Dendritic cell treated with granulocyte-macrophage colony-stimulating factor and Interleukin-4, amounts not matched to agents 40 ng/mL and 50 ng/mL, for 4 days (primary cell): ENCODE measurements around the gene ITGA4.
"Not testable (repeated sequence)": the region's sequence is repeated elsewhere in the genome, so short reads cannot be mapped to it uniquely, and the experiment has no call there.

Experiments
- H3K27ac Mint-ChIP-seq: one replicate; pipeline ENCODE4 v1.8.0; 2022; ENCODE audit warnings: mild to moderate bottlenecking, mixed read lengths
- H3K27me3 Mint-ChIP-seq: one replicate; pipeline ENCODE4 v1.8.0; 2022; ENCODE audit warnings: mild to moderate bottlenecking, mixed read lengths
- H3K36me3 Mint-ChIP-seq: one replicate; pipeline ENCODE4 v1.8.0; 2022; ENCODE audit warnings: low read depth, mixed read lengths
- H3K4me1 Mint-ChIP-seq: one replicate; pipeline ENCODE4 v1.8.0; 2022; ENCODE audit warnings: low read depth, mixed read lengths
- H3K4me3 Mint-ChIP-seq: one replicate; pipeline ENCODE4 v1.8.0; 2022; ENCODE audit warnings: mild to moderate bottlenecking, moderate library complexity, mixed read lengths
- H3K9me3 Mint-ChIP-seq: one replicate; pipeline ENCODE4 v1.8.0; 2022; ENCODE audit warnings: mixed read lengths
- intact Hi-C: fragments of 100-400 bp; cut with micrococcal nuclease; formaldehyde crosslinking; loops from one replicate; pipeline ENCODE4 v1.15.0; 2022

Gene ITGA4

GRCh38 chr2:181441670-181442069 lies 15.5 kb upstream of the ITGA4 start:
- Mint-ChIP-seq H3K36me3 (no peaks in the 10 kb centered on the region), H3K4me3 (no peak overlapping the region), H3K27me3 (no peaks in the 10 kb centered on the region), H3K4me1 (peaks cover 6% of the 10 kb centered on the region), H3K27ac (no peak overlapping the region), H3K9me3 (no peaks in the 10 kb centered on the region)
- intact Hi-C loops = no loop called here

GRCh38 chr2:181444654-181445053 lies 12.5 kb upstream of the ITGA4 start:
- H3K4me3 Mint-ChIP-seq = no peak overlapping the region
- no peak overlapping the region for H3K27ac Mint-ChIP-seq
- H3K9me3 Mint-ChIP-seq = no peaks in the 10 kb centered on the region

GRCh38 chr2:181446985-181447384 lies 10.2 kb upstream of the ITGA4 start:
- Mint-ChIP-seq H3K9me3 (no peaks in the 10 kb centered on the region), H3K4me3 (no peak overlapping the region), H3K4me1 (peaks cover 6% of the 10 kb centered on the region), H3K27me3 (no peaks in the 10 kb centered on the region), H3K36me3 (no peaks in the 10 kb centered on the region), H3K27ac (no peak overlapping the region)
- intact Hi-C loops = no loop called here

More at GRCh38 chr2:181444654-181445053, 12.5 kb upstream of the ITGA4 start:
- no peaks in the 10 kb centered on the region for H3K36me3 Mint-ChIP-seq
- peaks cover 6% of the 10 kb centered on the region for H3K4me1 Mint-ChIP-seq
- no peaks in the 10 kb centered on the region for H3K27me3 Mint-ChIP-seq
- intact Hi-C loops = no loop called here

GRCh38 chr2:181449278-181449677 lies 7.9 kb upstream of the ITGA4 start:
- H3K4me3 Mint-ChIP-seq, H3K27me3 Mint-ChIP-seq, H3K36me3 Mint-ChIP-seq, H3K9me3 Mint-ChIP-seq, H3K27ac Mint-ChIP-seq, intact Hi-C loops, H3K4me1 Mint-ChIP-seq: not testable (repeated sequence)

DNA sequence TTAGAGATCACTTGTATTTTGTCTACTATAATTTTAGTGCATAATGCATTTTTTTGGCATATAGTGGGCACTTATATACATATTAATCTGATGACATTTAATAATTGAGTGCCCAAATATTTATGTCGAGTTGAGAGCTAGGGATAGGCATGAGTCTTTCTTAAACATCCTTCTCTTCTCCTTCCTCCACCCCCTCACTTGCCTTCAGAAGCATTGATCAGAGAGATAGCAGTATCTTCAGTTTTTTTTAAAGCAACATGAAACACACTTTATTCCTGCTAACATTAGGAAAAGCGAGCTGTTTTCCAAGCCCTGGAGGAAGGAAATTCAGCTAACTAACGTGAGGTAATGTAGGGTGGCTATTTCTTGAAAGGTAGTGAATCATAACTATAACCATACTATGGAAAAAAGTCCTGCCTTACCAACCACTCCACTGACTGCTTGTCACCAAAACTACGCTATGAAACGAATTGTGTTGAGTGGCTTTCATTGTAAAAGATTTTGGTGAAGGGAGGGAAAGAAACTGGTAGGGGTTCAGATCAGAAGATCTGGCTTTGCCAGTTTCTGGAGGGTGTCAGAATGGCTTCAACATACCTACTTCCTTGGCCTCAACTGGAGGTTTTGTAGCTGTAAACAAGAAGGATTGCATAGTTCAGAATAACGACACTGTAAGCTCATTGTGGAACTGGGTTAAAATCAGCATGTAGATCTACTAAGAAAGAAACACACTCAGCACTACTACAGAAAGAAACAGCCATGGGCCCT lies 2.3 kb upstream of the ITGA4 start:
- H3K36me3 Mint-ChIP-seq = peaks cover 6% of the 10 kb centered on the region
- H3K27me3 Mint-ChIP-seq = no peaks in the 10 kb centered on the region
- H3K27ac Mint-ChIP-seq = no peak overlapping the region
- H3K9me3 Mint-ChIP-seq = no peaks in the 10 kb centered on the region
- H3K4me1 Mint-ChIP-seq = peaks cover 35% of the 10 kb centered on the region
- intact Hi-C loops = loop anchor here (5.0 to 10.0 kb wide), 4 partner anchors 60 to 278 kb away; no protein-coding TSS in a partner anchor
- H3K4me3 Mint-ChIP-seq = no peak overlapping the region

DNA sequence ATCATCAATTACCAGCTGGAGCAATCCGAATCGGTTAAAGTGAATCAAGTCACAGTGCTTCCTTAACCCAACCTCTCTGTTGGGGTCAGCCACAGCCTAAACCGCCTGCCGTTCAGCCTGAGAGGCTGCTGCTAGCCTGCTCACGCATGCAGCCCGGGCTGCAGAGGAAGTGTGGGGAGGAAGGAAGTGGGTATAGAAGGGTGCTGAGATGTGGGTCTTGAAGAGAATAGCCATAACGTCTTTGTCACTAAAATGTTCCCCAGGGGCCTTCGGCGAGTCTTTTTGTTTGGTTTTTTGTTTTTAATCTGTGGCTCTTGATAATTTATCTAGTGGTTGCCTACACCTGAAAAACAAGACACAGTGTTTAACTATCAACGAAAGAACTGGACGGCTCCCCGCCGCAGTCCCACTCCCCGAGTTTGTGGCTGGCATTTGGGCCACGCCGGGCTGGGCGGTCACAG lies 496 bp upstream of the ITGA4 start:
- H3K27me3 Mint-ChIP-seq = no peaks in the 10 kb centered on the region
- H3K4me1 Mint-ChIP-seq = peaks cover 52% of the 10 kb centered on the region
- no peaks in the 10 kb centered on the region for H3K9me3 Mint-ChIP-seq
- H3K36me3 Mint-ChIP-seq = peaks cover 6% of the 10 kb centered on the region
- peak overlapping the region; percentile 81 for H3K27ac Mint-ChIP-seq
- intact Hi-C loops = loop anchor here (5.0 to 10.0 kb wide), 4 partner anchors 62 to 279 kb away; no protein-coding TSS in a partner anchor
- peak overlapping the region; percentile 91 for H3K4me3 Mint-ChIP-seq

- Mint-ChIP-seq H3K9me3 (no peaks in the 10 kb centered on the region), H3K27ac (peak overlapping the region; percentile 81), H3K36me3 (peaks cover 6% of the 10 kb centered on the region), H3K27me3 (no peaks in the 10 kb centered on the region), H3K4me1 (peaks cover 55% of the 10 kb centered on the region), H3K4me3 (peak overlapping the region; percentile 91)
- intact Hi-C loops = loop anchor here (2.0 to 10.0 kb wide), 5 partner anchors 63 to 353 kb away; no protein-coding TSS in a partner anchor
Measured at GRCh38 chr2:181457741-181458425, 697 bp downstream of the ITGA4 start.

DNA sequence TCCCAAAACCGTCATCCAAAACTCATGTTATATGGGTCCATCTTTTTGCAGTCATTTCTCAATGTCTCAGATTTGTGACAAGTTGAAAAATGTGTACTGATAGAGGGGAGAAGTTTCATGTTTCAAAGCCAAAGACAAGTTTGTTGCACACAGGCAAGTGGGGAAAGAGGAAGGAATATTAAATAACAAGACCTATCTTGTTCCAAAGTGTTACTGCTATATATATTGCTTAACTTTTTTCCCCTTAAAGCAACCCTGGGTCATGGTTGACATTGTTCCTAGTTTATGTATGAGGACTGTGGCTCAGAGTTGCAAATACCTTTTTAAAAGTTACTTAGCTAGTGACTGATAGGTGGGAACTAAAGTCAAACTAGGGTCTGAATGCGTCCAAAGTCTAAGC lies 1.7 kb downstream of the ITGA4 start:
- Mint-ChIP-seq H3K9me3 (no peaks in the 10 kb centered on the region), H3K27me3 (no peaks in the 10 kb centered on the region), H3K36me3 (peaks cover 6% of the 10 kb centered on the region), H3K27ac (no peak overlapping the region), H3K4me3 (peak overlapping the region; percentile 91), H3K4me1 (peaks cover 65% of the 10 kb centered on the region)
- intact Hi-C loops = loop anchor here (2.0 to 10.0 kb wide), 5 partner anchors 64 to 354 kb away; no protein-coding TSS in a partner anchor

GRCh38 chr2:181459621-181460021 lies 2.4 kb downstream of the ITGA4 start:
- peaks cover 6% of the 10 kb centered on the region for H3K36me3 Mint-ChIP-seq
- no peaks in the 10 kb centered on the region for H3K9me3 Mint-ChIP-seq
- H3K27me3 Mint-ChIP-seq = no peaks in the 10 kb centered on the region
- H3K4me3 Mint-ChIP-seq = no peak overlapping the region
- no peak overlapping the region for H3K27ac Mint-ChIP-seq
- intact Hi-C loops = loop anchor here (2.0 to 10.0 kb wide), 7 partner anchors 65 to 1335 kb away; partner anchors contain the start of gene UBE2E3
- peaks cover 72% of the 10 kb centered on the region for H3K4me1 Mint-ChIP-seq

- intact Hi-C loops = loop anchor here (5.0 to 10.0 kb wide), 2 partner anchors 479 to 1337 kb away; partner anchors contain the start of gene UBE2E3
- H3K4me3 Mint-ChIP-seq = no peak overlapping the region
- H3K9me3 Mint-ChIP-seq = no peaks in the 10 kb centered on the region
- peaks cover 6% of the 10 kb centered on the region for H3K36me3 Mint-ChIP-seq
- peaks cover 69% of the 10 kb centered on the region for H3K4me1 Mint-ChIP-seq
- H3K27me3 Mint-ChIP-seq = no peaks in the 10 kb centered on the region
- H3K27ac Mint-ChIP-seq = no peak overlapping the region
Measured at GRCh38 chr2:181461056-181461997, 4.1 kb downstream of the ITGA4 start.

GRCh38 chr2:181462033-181462432 lies 4.8 kb downstream of the ITGA4 start:
- H3K4me3 Mint-ChIP-seq = no peak overlapping the region
- intact Hi-C loops = loop anchor here (5.0 to 10.0 kb wide), 2 partner anchors 480 to 1337 kb away; partner anchors contain the start of gene UBE2E3
- H3K27ac Mint-ChIP-seq = no peak overlapping the region
- no peaks in the 10 kb centered on the region for H3K27me3 Mint-ChIP-seq
- H3K36me3 Mint-ChIP-seq = peaks cover 6% of the 10 kb centered on the region
- H3K4me1 Mint-ChIP-seq = peaks cover 62% of the 10 kb centered on the region
- no peaks in the 10 kb centered on the region for H3K9me3 Mint-ChIP-seq

DNA sequence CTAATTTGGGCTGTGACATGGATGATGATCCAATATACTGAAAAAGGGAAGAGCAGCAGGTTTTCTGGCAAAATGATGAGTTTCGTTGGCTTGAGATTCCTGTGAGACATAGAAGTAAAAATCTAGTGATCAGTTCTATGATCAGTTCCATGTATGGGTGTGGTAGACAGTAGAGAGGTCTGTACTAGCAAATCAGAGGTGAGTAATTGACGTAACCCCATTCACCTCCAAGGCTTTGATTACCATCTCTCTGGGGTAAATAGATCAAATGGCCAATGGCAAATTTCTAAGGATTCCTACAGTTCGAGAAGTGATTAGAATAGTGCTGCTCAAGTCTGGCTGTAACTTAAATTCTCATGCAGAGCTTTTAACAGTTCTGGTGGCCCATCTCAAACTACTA lies 6.4 kb downstream of the ITGA4 start:
- no peaks in the 10 kb centered on the region for H3K27me3 Mint-ChIP-seq
- intact Hi-C loops = loop anchor here (5.0 to 10.0 kb wide), 2 partner anchors 481 to 1339 kb away; partner anchors contain the start of gene UBE2E3
- no peaks in the 10 kb centered on the region for H3K9me3 Mint-ChIP-seq
- no peak overlapping the region for H3K4me3 Mint-ChIP-seq
- peaks cover 54% of the 10 kb centered on the region for H3K4me1 Mint-ChIP-seq
- H3K36me3 Mint-ChIP-seq = no peaks in the 10 kb centered on the region
- no peak overlapping the region for H3K27ac Mint-ChIP-seq

DNA sequence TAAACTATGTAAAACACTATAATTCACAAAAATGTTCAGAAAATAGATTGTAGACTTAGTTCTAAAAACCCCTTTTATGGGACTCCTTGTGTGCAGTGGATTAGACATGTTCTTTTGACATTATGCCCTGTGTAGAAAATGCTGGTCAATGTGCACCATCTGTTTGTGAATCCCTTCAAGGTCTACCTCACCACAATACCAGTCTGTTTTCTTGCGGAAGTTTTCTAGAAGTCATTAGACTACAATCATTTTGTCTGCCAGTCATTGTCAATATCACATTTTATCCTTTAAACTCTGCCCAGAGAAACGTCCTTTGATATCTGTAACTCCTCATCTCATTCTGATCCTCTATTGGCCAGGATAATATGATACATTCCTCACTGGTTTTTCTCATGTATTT lies 7.8 kb downstream of the ITGA4 start:
- no peak overlapping the region for H3K4me3 Mint-ChIP-seq
- intact Hi-C loops = loop anchor here (5.0 to 10.0 kb wide), 3 partner anchors 163 to 1340 kb away; partner anchors contain the start of gene UBE2E3
- peak overlapping the region; percentile 7 for H3K27ac Mint-ChIP-seq

More for the DNA sequence above, 7.8 kb downstream of the ITGA4 start:
- Mint-ChIP-seq H3K36me3 (no peaks in the 10 kb centered on the region), H3K4me1 (peaks cover 42% of the 10 kb centered on the region), H3K27me3 (no peaks in the 10 kb centered on the region), H3K9me3 (no peaks in the 10 kb centered on the region)
